ENCODE data around the gene RPL18A.
A peak's percentile ranks its signal among the peaks of the same experiment; 100 is the strongest.
"Not testable (repeated sequence)": the region's sequence is repeated elsewhere in the genome, so short reads cannot be mapped to it uniquely, and the experiment has no call there.

Gene RPL18A

GRCh38 chr19:17866312-17866963 is 6.7 kb downstream of the RPL18A start:
- no peak for DNase-seq (ENCODE audit: low spot score)
- FAIRE-seq, result no peak

GRCh38 chr19:17866964-17867486 is 7.3 kb downstream of the RPL18A start:
- DNase-seq (ENCODE audit: low spot score) (no peak), FAIRE-seq (no peak)

GRCh38 chr19:17868669-17869068 is 9.0 kb downstream of the RPL18A start:
- DNase-seq (ENCODE audit: low spot score), result no peak
- FAIRE-seq, result no peak

- DNase-seq (ENCODE audit: low spot score), result no peak
- no peak for FAIRE-seq
Measured at GRCh38 chr19:17869114-17869608, 9.5 kb downstream of the RPL18A start.

- no peak for DNase-seq (ENCODE audit: low spot score)
- FAIRE-seq, result no peak
Measured at GRCh38 chr19:17871032-17871877, 11.5 kb downstream of the RPL18A start.

- no peak for FAIRE-seq
- no peak for DNase-seq (ENCODE audit: low spot score)
Measured at GRCh38 chr19:17871878-17872250, 12.2 kb downstream of the RPL18A start, which contains the start of gene SLC5A5. Gene SLC5A5, plus strand, starts transcription at chr19:17871945. Its CDS starts 375 bp downstream, at chr19:17872320.

- FAIRE-seq (no peak), DNase-seq (ENCODE audit: low spot score) (no peak)
Measured at GRCh38 chr19:17872251-17873001, 12.7 kb downstream of the RPL18A start.

GRCh38 chr19:17873786-17874757 is 14.4 kb downstream of the RPL18A start:
- FAIRE-seq, result no peak
- DNase-seq (ENCODE audit: low spot score), result no peak

GRCh38 chr19:17874758-17875135 is 15.0 kb downstream of the RPL18A start:
- DNase-seq (ENCODE audit: low spot score), result no peak
- FAIRE-seq, result no peak

GRCh38 chr19:17877696-17878095 is 18.0 kb downstream of the RPL18A start:
- FAIRE-seq (no peak), DNase-seq (ENCODE audit: low spot score) (no peak)

- DNase-seq (ENCODE audit: low spot score), result no peak
- no peak for FAIRE-seq
Measured at GRCh38 chr19:17879466-17879865, 19.8 kb downstream of the RPL18A start.

- DNase-seq (ENCODE audit: low spot score) (no peak), FAIRE-seq (no peak)
Measured at GRCh38 chr19:17881701-17882100, 22.0 kb downstream of the RPL18A start.

GRCh38 chr19:17883627-17884410 is 24.1 kb downstream of the RPL18A start:
- FAIRE-seq (no peak), DNase-seq (ENCODE audit: low spot score) (no peak)

- FAIRE-seq (no peak), DNase-seq (ENCODE audit: low spot score) (no peak)
Measured at GRCh38 chr19:17886515-17886914, 26.8 kb downstream of the RPL18A start.

GRCh38 chr19:17887221-17887620 is 27.5 kb downstream of the RPL18A start:
- DNase-seq (ENCODE audit: low spot score); FAIRE-seq: not testable (repeated sequence)

- FAIRE-seq (no peak), DNase-seq (ENCODE audit: low spot score) (no peak)
Measured at GRCh38 chr19:17888260-17888659, 28.6 kb downstream of the RPL18A start.

- peak; percentile 64 for DNase-seq (ENCODE audit: low spot score)
- FAIRE-seq, result no peak
Measured at GRCh38 chr19:17889609-17890214, 30.0 kb downstream of the RPL18A start.

- FAIRE-seq (no peak), DNase-seq (ENCODE audit: low spot score) (no peak)
Measured at GRCh38 chr19:17893766-17894165, 34.1 kb downstream of the RPL18A start.

- DNase-seq (ENCODE audit: low spot score) (no peak), FAIRE-seq (no peak)
Measured at GRCh38 chr19:17902701-17903100, 43.0 kb downstream of the RPL18A start.
